ENCODE measurements around the gene PTPRF.
"Not testable (repeated sequence)": the region's sequence is repeated elsewhere in the genome, so short reads cannot be mapped to it uniquely, and the experiment has no call there.

PTPRF gene

GRCh38 chr1:43538143-43538487 is 7.4 kb downstream of the PTPRF start:
- DNase-seq: no peak

GRCh38 chr1:43538969-43539368 is 8.3 kb downstream of the PTPRF start:
- no peak for DNase-seq

GRCh38 chr1:43539726-43540434 is 9.2 kb downstream of the PTPRF start:
- no peak for DNase-seq

- no peak for DNase-seq
These were observed 10.0 kb downstream of the PTPRF start for GRCh38 chr1:43540653-43541071.

- DNase-seq: no peak
These were observed 10.5 kb downstream of the PTPRF start for GRCh38 chr1:43541141-43541540.

GRCh38 chr1:43541721-43542401 is 11.2 kb downstream of the PTPRF start:
- no peak for DNase-seq

GRCh38 chr1:43542527-43543458 is 12.1 kb downstream of the PTPRF start:
- DNase-seq: no peak

- no peak for DNase-seq
These were observed 12.9 kb downstream of the PTPRF start for GRCh38 chr1:43543567-43543966.

- no peak for DNase-seq
These were observed 14.6 kb downstream of the PTPRF start for GRCh38 chr1:43545339-43545694.

GRCh38 chr1:43545695-43546387 is 15.2 kb downstream of the PTPRF start:
- peak; percentile 22 to 26 for DNase-seq

GRCh38 chr1:43546388-43547100 is 15.9 kb downstream of the PTPRF start:
- DNase-seq: no peak

GRCh38 chr1:43547538-43548072 is 16.9 kb downstream of the PTPRF start:
- DNase-seq: no peak

GRCh38 chr1:43548285-43549271 is 17.9 kb downstream of the PTPRF start:
- no peak for DNase-seq

- DNase-seq: not testable (repeated sequence)
These were observed 18.7 kb downstream of the PTPRF start for GRCh38 chr1:43549394-43549793.

GRCh38 chr1:43549921-43550597 is 19.4 kb downstream of the PTPRF start:
- DNase-seq: no peak

- DNase-seq: no peak
These were observed 20.0 kb downstream of the PTPRF start for GRCh38 chr1:43550598-43551246.

GRCh38 chr1:43551396-43551888 is 20.8 kb downstream of the PTPRF start:
- DNase-seq: no peak

- DNase-seq: no peak
These were observed 21.5 kb downstream of the PTPRF start for GRCh38 chr1:43552059-43552742.

- no peak for DNase-seq
These were observed 22.1 kb downstream of the PTPRF start for GRCh38 chr1:43552813-43553212.
